Esophagus muscularis mucosa (tissue), 3 donors: Measurements from ENCODE around the gene ERBB2.

Source experiments
- CTCF ChIP-seq, 3 experiments: fragments of 200-600 bp in 2 of 3; fragments of 450-650 bp in 1 of 3; sonication (generic) in 2 of 3; IDR thresholded peaks; one replicate each; pipeline ENCODE4 v1.5.1; 2017 to 2019; ENCODE audit warnings: antibody characterized with exemption in 3 of 3, mild to moderate bottlenecking in 2 of 3, moderate library complexity in 1 of 3
- POLR2A ChIP-seq: fragments of 450-650 bp; IDR thresholded peaks from one replicate; pipeline ENCODE4 v1.6.1; 2017; ENCODE audit warnings: antibody characterized with exemption, moderate library complexity, mild to moderate bottlenecking, low read depth

- TF ChIP-seq CTCF (IDR thresholded peaks at IDR 0.05), result no peak
- TF ChIP-seq POLR2A, result no peak
Observed at GRCh38 chr17:39706921-39707337, 7.1 kb downstream of the ERBB2 start.
